Ectodermal cell (in vitro differentiated cells): Measurements from ENCODE around the gene LMCD1.

Source experiments
- H3K27ac ChIP-seq: 2 replicates; pipeline ENCODE4 v1.7.0; 2013; ENCODE audit warnings: mild to moderate bottlenecking, low read depth, low read length; ENCODE audit not compliant: insufficient read depth, poor library complexity, severe bottlenecking
- H3K27me3 ChIP-seq: 2 replicates; pipeline ENCODE4 v1.7.0; 2013; ENCODE audit warnings: mild to moderate bottlenecking, low read length; ENCODE audit not compliant: insufficient read depth, control insufficient read depth, poor library complexity, severe bottlenecking
- H3K36me3 ChIP-seq: one replicate; pipeline ENCODE4 v1.7.0; 2013; ENCODE audit warnings: low read length; ENCODE audit not compliant: control insufficient read depth, insufficient read depth
- H3K4me1 ChIP-seq: one replicate; pipeline ENCODE4 v1.7.0; 2013; ENCODE audit warnings: low read length; ENCODE audit not compliant: control insufficient read depth, insufficient read depth
- H3K4me3 ChIP-seq: 2 replicates; pipeline ENCODE4 v1.7.0; 2013; ENCODE audit warnings: low read depth, low read length, control low read depth; ENCODE audit not compliant: insufficient read depth
- H3K9me3 ChIP-seq: 2 replicates; pipeline ENCODE4 v1.7.0; 2013; ENCODE audit warnings: mild to moderate bottlenecking, low read length, moderate library complexity; ENCODE audit not compliant: control insufficient read depth
- WGBS, 2 experiments: methylation state at CpG; one replicate each; pipeline ENCODE4 v1.1.7; 2013; ENCODE audit warnings: missing lambda C conversion rate in 2 of 2; 5-methylcytosine and 5-hydroxymethylcytosine counted together

Gene LMCD1

DNA sequence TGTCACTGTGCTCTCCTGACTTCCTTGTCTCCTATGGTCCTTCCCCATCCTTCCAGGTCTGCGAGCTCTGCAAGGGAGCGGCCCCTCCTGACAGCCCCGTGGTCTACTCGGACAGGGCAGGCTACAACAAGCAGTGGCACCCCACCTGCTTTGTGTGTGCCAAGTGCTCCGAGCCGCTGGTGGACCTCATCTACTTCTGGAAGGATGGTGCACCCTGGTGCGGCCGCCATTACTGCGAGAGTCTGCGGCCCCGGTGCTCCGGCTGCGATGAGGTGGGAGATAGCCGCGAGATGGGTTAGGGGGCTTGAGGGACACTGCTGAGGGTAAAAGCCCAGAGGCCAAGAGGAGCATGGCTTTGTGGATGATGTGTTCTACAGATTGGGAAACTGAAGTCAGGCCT, 63.8 kb downstream of the LMCD1 start:
- H3K36me3 ChIP-seq, result no peaks in the 10 kb centered on the region
- no peaks in the 10 kb centered on the region for H3K9me3 ChIP-seq
- no peaks in the 10 kb centered on the region for H3K27me3 ChIP-seq
- no peak overlapping the region for H3K27ac ChIP-seq
- 95 to 96% methylated on average over 15 of the region's 15 CpGs for WGBS, 2 experiments
- no peak overlapping the region for H3K4me3 ChIP-seq
- H3K4me1 ChIP-seq, result no peaks in the 10 kb centered on the region

DNA sequence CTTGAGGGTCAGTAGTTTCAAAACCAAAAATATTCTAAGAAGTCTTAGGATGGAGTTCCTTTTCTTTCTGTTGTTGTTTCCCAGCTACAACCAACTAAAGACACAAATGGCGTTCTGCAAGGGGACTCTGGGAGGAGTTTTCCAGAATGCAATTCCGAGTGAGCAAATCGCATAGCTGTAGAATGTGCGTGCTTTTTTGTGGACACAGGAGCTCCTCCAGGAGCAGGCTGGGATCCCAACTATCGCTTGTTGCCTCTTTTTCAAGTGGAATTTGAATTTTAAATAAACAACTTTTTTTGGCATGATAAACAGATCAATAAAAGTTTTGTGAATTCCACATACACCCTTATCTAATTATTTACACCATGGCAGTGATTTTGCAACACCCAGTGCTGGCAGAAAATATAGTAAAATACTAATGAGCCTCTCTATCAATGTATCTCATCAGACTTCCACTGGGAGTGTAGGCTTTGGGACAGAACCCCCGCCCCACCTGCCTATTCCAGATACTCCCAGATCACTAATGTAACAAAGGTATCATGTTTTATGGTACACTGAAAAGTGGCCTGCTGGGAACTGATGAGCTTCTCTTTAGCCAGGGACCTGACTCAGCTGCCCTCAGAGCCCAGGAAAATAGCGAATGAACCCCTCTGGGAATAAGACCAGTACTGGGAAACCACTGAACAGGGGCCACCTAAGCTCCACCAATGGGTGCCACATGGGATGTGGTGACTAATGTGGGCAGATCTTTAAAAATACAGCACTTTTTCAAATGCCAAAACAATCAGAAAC, 66.4 kb downstream of the LMCD1 start:
- 93 to 94% methylated on average over 6 to 7 of the region's 7 CpGs for WGBS, 2 experiments
- H3K4me1 ChIP-seq, result no peaks in the 10 kb centered on the region
- H3K36me3 ChIP-seq, result no peaks in the 10 kb centered on the region
- no peaks in the 10 kb centered on the region for H3K27me3 ChIP-seq
- no peak overlapping the region for H3K27ac ChIP-seq
- no peaks in the 10 kb centered on the region for H3K9me3 ChIP-seq
- H3K4me3 ChIP-seq, result no peak overlapping the region

DNA sequence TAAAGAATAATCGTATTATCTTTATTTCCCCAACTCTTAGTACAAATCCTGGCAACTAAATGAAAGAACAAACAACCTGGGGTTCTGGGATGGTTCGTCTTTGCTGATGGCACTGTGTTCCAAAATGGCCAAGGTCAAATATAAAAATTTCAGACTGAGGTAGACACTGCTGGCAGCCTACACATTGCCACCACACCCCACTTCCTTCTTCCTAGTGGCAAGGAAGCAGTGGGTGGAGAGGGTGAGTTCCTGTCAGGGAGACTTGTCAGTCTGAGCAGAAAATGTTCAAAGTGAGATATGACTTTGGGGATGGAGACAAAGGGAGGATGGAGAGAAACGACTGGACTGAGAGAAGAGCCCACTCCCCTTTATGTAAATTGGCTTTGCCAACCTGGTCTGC, 69.6 kb downstream of the LMCD1 start:
- H3K27me3 ChIP-seq, result no peaks in the 10 kb centered on the region
- H3K4me1 ChIP-seq, result no peaks in the 10 kb centered on the region
- H3K4me3 ChIP-seq, result no peak overlapping the region
- no peak overlapping the region for H3K27ac ChIP-seq
- WGBS, 2 experiments, result 90 to 93% methylated on average over 2 of the region's 3 CpGs
- no peaks in the 10 kb centered on the region for H3K9me3 ChIP-seq
- no peaks in the 10 kb centered on the region for H3K36me3 ChIP-seq

DNA sequence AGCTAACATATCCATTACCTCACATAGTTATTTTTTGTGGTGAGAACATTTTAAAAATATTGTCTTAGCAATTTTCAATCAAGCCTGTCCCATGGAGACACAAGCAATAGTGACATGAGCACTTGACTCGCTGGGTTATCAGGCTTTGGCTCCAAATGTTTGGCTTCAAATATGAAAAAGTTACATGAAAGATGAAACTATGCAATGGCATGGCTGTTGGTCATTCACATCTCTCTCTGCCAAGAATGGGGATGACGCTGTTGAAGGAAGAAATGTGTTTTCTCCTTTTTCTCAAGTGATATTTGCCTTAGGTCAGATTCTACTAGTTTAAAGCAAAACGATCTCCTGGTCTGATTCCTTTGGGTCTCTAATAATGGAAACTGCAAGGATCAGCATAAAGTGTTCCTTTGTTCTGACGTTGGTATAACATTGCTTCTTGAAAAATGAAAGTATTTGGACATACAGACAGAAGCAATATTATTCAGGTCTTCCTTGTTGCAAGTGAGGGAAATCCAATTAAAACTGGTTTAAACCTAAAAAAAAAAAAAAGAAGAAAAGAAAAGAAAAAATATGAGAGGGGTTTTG, 71.8 kb downstream of the LMCD1 start:
- H3K27me3 ChIP-seq, result no peaks in the 10 kb centered on the region
- H3K4me1 ChIP-seq, result no peaks in the 10 kb centered on the region
- 91 to 96% methylated on average over 4 of the region's 4 CpGs for WGBS, 2 experiments
- no peak overlapping the region for H3K4me3 ChIP-seq
- H3K27ac ChIP-seq, result no peak overlapping the region
- no peaks in the 10 kb centered on the region for H3K36me3 ChIP-seq
- no peaks in the 10 kb centered on the region for H3K9me3 ChIP-seq

DNA sequence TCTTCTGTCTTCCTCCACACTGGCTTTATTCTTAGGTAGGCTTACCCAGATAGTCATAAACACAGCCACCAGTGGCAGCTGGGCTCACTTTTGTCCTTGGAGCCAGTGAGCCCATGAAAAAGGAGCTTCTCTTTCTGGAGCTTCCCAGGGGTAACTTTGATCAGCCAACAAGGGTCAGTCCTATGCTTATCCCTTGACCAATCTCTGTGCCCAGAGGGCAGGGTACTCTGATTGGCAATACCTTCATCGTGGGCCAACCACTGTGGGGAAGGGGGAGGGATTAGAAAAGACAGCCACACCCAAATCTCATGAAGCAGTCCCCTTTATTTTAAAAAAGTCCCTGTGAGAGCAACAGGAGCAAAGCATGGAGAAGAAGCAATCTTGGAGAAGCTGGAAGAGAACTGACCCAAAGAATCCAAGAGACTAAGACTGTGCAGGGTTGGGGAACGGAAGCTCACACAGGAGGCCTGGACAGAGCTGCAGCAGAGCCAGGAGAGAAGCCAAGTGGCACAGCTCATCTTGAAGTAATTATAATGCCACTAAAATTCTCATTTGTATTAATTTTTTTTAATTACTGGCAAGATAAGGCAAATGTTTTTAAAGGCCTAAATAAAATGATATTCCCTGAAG, 72.5 kb downstream of the LMCD1 start:
- H3K36me3 ChIP-seq, result no peaks in the 10 kb centered on the region
- no peak overlapping the region for H3K4me3 ChIP-seq
- H3K27ac ChIP-seq, result no peak overlapping the region

DNA sequence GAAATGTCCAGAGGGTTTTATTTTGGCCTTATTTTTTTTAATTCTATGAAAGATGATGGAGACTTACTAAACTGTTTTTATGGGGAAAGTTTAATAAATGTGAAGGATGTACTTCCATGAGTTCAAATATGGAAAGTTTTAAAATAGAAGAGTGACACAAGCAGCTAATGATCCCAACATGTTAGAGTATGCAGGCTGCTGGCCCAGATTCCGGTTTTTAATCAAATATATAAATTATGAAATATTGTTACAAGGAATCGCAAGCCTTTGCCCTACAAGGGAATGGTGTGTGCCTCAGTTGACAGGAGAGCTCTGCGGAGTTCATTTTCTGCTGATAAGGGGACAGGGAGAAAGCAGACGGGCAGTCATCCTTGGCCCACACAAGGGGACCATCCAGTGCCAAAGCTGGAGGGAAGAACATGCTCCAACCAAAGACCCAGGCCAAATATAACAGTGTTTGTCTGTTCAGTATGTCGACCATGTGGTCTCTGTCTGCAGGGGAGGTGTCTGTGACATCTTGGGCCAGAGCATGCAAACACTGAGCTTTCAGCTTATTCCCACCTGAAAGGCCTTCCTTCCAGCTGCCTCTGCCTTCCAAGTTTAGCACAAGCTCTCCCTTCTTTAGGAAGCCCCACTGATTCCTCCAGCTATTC, 73.2 kb downstream of the LMCD1 start:
- Histone ChIP-seq H3K9me3 (no peaks in the 10 kb centered on the region), H3K4me1 (no peaks in the 10 kb centered on the region), H3K36me3 (no peaks in the 10 kb centered on the region), H3K27ac (no peak overlapping the region), H3K4me3 (no peak overlapping the region), H3K27me3 (no peaks in the 10 kb centered on the region)
- 95% methylated on average over 4 to 5 of the region's 5 CpGs for WGBS, 2 experiments

More for the DNA sequence above, 72.5 kb downstream of the LMCD1 start:
- 90 to 95% methylated on average over 2 of the region's 2 CpGs for WGBS, 2 experiments
- H3K4me1 ChIP-seq, result no peaks in the 10 kb centered on the region
- no peaks in the 10 kb centered on the region for H3K27me3 ChIP-seq
- H3K9me3 ChIP-seq, result no peaks in the 10 kb centered on the region

DNA sequence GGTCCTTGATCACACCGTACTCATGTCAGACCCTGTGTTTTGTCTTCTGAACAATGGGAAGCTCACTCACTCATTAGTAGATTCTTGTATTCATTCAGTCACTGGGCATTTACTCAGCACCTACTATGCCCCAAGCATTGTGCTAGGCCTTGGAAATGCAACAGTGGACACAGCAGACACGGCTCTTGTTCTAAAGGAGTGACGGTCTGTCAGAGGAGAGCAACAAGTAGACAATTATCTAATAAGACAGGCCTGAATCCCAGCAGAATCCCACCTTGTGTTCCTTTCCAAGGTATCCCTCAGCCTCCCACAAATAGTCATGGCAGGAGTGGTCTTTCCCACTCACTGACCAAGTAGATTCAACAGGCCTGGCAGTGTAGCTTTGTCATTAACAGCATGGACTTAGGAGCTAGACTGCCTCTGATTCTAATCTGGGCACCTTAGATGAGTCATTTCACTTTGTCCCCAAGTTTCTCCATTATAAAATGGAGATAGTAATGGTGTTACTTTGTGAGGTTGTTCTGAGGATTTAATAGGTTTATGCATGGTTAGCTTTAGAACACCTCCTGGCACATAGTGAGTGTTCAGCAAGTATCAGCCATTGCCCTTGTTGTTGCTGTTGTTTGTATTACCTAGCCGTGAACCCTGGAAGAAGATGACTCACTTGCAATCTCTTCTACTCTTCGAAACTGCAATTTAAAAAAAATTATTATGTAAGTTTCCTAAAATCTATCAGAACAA, 73.9 kb downstream of the LMCD1 start:
- Histone ChIP-seq H3K36me3 (no peaks in the 10 kb centered on the region), H3K4me3 (no peak overlapping the region), H3K4me1 (no peaks in the 10 kb centered on the region), H3K9me3 (no peaks in the 10 kb centered on the region), H3K27me3 (no peaks in the 10 kb centered on the region), H3K27ac (no peak overlapping the region)
- WGBS, 2 experiments, result 92 to 94% methylated on average over 4 to 5 of the region's 5 CpGs

DNA sequence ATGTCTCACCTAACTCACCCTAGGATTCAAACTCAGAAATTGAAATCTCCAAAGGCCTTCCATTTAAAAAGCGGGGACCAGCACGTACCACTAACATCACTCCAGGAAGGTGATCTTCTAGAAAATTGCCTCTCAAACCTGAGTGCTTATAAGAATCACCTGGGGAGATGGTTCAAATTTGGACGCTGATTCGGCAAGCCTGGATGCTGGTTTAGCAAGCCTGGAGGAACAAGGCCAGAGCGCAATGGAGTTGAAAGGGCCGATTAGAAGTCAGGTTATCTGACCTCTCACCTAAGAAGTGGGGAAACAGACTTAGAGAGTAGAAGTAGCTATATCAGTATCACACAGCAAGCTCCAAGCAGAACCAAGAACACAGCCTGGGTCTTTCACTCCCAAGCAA, 74.8 kb downstream of the LMCD1 start:
- no peaks in the 10 kb centered on the region for H3K36me3 ChIP-seq
- H3K4me3 ChIP-seq, result no peak overlapping the region

DNA sequence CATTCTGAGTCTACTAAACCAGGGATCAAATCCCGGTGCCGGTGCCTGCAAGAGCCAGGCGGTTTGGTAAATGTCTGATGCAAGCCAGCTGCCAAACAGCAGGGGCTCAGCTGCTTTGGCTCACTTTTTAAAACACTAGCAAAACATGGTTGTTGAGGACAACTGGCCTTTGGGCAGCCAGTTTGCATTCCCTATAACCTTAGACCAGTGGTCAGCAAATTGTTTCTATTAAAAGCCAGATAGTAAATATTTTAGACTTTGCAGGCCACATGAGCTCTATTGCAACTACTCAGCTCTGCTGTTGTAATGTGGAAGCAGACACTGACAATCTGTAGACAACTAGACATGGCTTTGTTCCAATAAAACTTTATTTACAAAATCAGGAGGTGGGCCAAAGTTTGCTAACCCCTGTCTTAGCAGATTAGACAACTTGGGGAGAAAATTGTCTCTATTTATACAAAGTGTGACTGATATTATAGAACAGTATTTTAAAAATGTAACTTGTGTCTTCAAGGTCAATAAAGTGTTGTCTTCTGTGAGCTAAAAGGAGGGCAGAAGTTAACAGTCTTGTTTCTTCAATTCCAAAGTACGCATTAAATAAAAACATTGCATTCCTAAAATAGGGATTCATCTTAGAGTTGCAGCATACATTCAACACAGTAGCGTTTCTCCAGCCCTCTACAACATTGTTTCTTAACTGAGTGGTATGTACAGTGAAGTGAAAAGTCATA, 75.4 kb downstream of the LMCD1 start:
- Histone ChIP-seq H3K4me3 (no peak overlapping the region), H3K27ac (no peak overlapping the region), H3K36me3 (no peaks in the 10 kb centered on the region), H3K9me3 (no peaks in the 10 kb centered on the region), H3K4me1 (no peaks in the 10 kb centered on the region), H3K27me3 (no peaks in the 10 kb centered on the region)
- WGBS, 2 experiments, result 82 to 90% methylated on average over 5 of the region's 5 CpGs

More for the DNA sequence above, 74.8 kb downstream of the LMCD1 start:
- H3K27ac ChIP-seq, result no peak overlapping the region
- no peaks in the 10 kb centered on the region for H3K4me1 ChIP-seq
- no peaks in the 10 kb centered on the region for H3K9me3 ChIP-seq
- H3K27me3 ChIP-seq, result no peaks in the 10 kb centered on the region
- WGBS, 2 experiments, result 86 to 88% methylated on average over 6 of the region's 6 CpGs
